ENCODE measurements around the gene PUSL1. TPM values are rescaled to one million over a fixed set of nuclear protein-coding genes. Genes with fewer than 3 reads are reported as not detected.
A peak's percentile ranks its signal among the peaks of the same experiment; 100 is the strongest.

The PUSL1 gene
- total RNA-seq, 1 donor from 2014 or later, result 16.2 TPM

DNA sequence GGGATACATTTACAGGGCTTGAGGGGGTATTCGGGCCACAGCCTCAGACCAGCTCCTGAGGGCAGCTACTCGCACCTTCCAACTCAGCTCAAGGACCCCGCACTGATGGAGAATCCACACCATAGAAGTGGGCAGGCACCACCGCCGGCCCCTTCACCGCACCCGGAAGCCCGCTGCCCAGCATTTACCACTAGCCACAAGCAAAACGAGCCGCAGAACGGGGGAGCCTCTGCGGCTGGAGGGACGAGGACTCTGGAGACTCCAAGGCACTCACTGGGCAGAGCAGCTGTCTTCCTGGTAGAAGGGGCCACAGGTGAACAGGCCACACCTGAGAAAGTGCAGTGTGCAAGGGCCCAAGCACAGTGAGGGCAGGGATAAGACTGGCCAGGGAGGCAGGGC, 40.1 kb upstream of the PUSL1 start:
- Histone ChIP-seq H3K27ac (no peak overlapping the region), H3K4me1 (peaks cover 31% of the 10 kb centered on the region), H3K4me3 (no peak overlapping the region), H3K9me3 (no peaks in the 10 kb centered on the region), H3K27me3 (ENCODE audit: low read depth) (no peaks in the 10 kb centered on the region), H3K36me3 (peaks cover 57% of the 10 kb centered on the region)
- intact Hi-C loops (cut with DNase I), result no loop called here
- ATAC-seq, result no peak
- TF ChIP-seq, protein P1, sequence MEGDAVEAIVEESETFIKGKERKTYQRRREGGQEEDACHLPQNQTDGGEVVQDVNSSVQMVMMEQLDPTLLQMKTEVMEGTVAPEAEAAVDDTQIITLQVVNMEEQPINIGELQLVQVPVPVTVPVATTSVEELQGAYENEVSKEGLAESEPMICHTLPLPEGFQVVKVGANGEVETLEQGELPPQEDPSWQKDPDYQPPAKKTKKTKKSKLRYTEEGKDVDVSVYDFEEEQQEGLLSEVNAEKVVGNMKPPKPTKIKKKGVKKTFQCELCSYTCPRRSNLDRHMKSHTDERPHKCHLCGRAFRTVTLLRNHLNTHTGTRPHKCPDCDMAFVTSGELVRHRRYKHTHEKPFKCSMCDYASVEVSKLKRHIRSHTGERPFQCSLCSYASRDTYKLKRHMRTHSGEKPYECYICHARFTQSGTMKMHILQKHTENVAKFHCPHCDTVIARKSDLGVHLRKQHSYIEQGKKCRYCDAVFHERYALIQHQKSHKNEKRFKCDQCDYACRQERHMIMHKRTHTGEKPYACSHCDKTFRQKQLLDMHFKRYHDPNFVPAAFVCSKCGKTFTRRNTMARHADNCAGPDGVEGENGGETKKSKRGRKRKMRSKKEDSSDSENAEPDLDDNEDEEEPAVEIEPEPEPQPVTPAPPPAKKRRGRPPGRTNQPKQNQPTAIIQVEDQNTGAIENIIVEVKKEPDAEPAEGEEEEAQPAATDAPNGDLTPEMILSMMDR (IDR thresholded peaks at IDR 0.05), result no peak
- no peak for DNase-seq

DNA sequence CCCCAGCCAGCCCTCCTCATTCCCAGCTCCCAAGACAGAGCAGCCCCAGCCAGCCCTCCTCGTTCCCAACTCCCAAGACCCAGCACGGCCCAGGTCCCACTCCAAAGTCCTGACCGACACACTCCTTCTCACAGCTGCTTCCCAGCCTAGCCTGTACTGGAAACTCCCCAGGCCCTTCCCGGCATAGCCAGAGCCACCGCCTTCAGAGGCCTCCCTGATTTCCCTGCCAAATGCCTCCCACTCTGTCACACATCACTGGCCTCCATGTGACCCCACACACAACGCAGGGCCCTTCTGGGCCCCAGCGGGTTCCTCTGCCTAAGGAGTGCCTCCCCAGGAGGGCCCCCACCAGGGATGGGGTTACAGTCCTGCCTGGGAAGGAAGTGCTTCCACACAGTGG, 37.6 kb upstream of the PUSL1 start:
- H3K27ac ChIP-seq, result no peak overlapping the region
- DNase-seq (no peak), ATAC-seq (no peak)
- H3K36me3 ChIP-seq, result peaks cover 36% of the 10 kb centered on the region
- peak overlapping the region; percentile 17 for H3K4me3 ChIP-seq
- no peaks in the 10 kb centered on the region for H3K27me3 ChIP-seq (ENCODE audit: low read depth)
- no peaks in the 10 kb centered on the region for H3K9me3 ChIP-seq
- intact Hi-C loops (cut with DNase I), result no loop called here
- H3K4me1 ChIP-seq, result peaks cover 40% of the 10 kb centered on the region
- TF ChIP-seq, protein P1 (IDR thresholded peaks at IDR 0.05), result no peak

DNA sequence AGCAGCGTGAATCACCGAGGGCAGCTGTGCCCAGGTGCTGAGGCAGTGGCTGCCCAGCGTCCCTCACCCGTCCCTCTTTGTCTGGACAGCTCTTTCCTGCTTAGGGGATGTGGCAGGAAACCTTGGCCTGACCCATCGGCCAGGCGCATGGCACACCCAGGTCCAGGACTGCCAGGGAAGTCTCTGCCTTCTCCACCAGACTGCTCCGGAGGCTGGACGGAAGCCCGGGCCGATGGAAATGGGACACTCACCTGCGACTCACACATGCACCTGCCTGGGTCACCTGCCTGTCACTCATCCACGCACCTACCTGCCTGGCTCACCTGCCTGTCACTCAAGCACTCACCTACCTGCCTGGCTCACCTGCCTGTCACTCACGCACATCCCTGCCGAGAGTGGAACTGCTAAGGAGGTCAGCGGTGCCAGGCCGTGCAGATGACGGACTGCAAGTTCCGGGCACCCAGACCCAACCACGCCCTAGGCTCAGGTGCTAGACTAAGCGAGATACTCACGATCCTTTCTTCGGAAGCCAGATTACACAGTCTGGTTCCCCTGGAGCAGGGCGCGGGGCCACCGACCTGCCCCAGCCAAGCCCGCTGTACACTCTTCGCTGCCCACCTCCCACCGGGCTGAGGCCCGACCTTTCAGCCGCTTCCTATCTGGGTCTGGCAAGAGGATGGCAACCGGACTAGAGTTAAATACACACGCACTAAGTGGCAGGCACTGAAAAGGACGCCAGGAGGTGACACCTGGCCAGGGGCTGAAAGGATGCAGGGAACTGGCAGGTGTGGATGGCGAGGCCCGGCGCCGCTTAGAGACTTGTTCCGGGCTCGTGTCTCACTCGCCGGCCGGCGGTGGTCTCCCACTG, 35.8 kb upstream of the PUSL1 start:
- intact Hi-C loops (cut with DNase I), result no loop called here
- H3K27me3 ChIP-seq (ENCODE audit: low read depth), result no peaks in the 10 kb centered on the region
- peak overlapping the region; percentile 93 for H3K4me3 ChIP-seq
- ATAC-seq (peak; percentile 38), DNase-seq (peak; percentile 65)
- H3K4me1 ChIP-seq, result peaks cover 40% of the 10 kb centered on the region
- peak overlapping the region; percentile 87 for H3K27ac ChIP-seq
- H3K9me3 ChIP-seq, result no peaks in the 10 kb centered on the region
- peaks cover 18% of the 10 kb centered on the region for H3K36me3 ChIP-seq
- TF ChIP-seq, protein P1 (IDR thresholded peaks at IDR 0.05), result no peak

DNA sequence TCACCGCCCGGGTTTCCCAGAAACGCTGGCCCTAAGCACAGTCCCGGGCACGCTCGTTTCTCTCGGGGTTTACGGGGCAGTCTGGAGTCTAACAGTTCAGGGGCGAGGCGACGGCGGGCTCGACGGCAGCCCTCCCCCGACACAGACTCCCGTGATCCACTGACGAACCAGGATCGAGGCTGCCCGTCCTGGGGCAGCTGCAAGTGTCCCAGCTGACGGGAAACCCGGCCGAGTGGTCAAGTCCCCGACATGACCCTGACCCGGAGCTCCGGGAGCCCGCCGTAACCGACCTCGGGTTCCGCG, 35.2 kb upstream of the PUSL1 start:
- peaks cover 40% of the 10 kb centered on the region for H3K4me1 ChIP-seq
- peaks cover 12% of the 10 kb centered on the region for H3K36me3 ChIP-seq
- DNase-seq (no peak), ATAC-seq (peak in 1 of 2 donors; percentile 1)
- H3K27ac ChIP-seq, result peak overlapping the region; percentile 87
- no peaks in the 10 kb centered on the region for H3K9me3 ChIP-seq
- TF ChIP-seq, protein P1 (IDR thresholded peaks at IDR 0.05), result no peak
- H3K4me3 ChIP-seq, result peak overlapping the region; percentile 93
- intact Hi-C loops (cut with DNase I), result no loop called here
- H3K27me3 ChIP-seq (ENCODE audit: low read depth), result no peaks in the 10 kb centered on the region

DNA sequence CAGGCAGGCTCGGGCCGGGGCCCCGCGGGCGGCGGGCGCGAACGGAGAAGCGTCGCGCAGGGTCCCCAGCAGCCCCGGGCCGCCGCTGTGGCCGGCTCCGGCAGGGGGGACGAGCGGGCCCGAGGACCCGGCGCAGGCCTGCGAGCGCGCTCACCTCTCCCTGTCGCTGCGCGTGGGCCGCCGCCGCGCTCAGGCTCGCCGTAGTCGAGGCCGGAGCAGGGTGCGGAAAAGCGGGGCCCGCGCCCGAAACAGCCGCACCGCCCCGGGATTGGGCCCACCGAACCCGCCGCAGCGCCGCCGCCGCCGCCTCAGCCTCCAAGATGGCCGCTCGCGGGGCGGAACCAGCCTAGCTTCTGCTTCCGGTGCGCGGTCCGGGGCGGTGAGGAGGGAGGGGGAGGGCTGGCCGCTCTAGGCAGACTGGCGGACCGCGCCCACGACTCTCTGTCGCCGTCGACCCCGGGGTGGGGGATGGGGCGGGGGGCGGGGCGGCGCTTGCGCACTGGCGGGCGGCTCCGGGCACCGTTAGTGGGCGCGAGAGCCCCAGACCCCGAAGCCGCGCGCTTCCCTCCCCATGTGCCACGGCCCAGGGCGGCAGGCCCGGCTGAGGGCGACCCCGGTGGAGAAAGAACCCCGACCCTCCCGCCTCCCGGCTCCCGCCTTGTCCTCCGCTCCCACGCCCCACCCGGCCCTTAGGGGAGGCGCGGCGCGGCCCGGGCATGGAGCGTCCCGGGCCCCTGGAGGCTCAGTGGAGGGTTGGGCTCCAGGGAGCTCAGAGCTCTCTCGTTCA, 34.7 kb upstream of the PUSL1 start, which contains the start of gene UBE2J2:
Gene UBE2J2 (minus strand): TSS at position 343 of the 787 bp plus-strand sequence. CDS start 5,862 bp downstream, outside the sequence.
- DNase-seq (peak; percentile 97), ATAC-seq (peak; percentile 97 to 98)
- intact Hi-C loops (cut with DNase I), result no loop called here
- Histone ChIP-seq H3K27me3 (ENCODE audit: low read depth) (no peaks in the 10 kb centered on the region), H3K4me3 (peak within 1 kb of the TSS; percentile 93), H3K27ac (peak within 1 kb of the TSS; percentile 87), H3K9me3 (no peaks in the 10 kb centered on the region), H3K4me1 (peaks cover 40% of the 10 kb centered on the region), H3K36me3 (peaks cover 7% of the 10 kb centered on the region)
- TF ChIP-seq, protein P1 (IDR thresholded peaks at IDR 0.05), result no peak
